Measurements from ENCODE around the gene BSCL2. TPM values are rescaled to one million over a fixed set of nuclear protein-coding genes. Genes with fewer than 3 reads are reported as not detected.

The BSCL2 gene
- total and polyA plus RNA-seq, 2 of the 13 experiments (the other 11 are each of a cell fraction or from before 2014, with no cell fraction given), result 19.5 to 21.1 TPM

- peak; percentile 84; the same call in 1 of the 2 replicates for TF ChIP-seq ZNF235 (CRISPR knock-in tag; IDR thresholded peaks at IDR 0.05; ENCODE audit: borderline replicate concordance)
- TF ChIP-seq ZNF563 (CRISPR knock-in tag; IDR thresholded peaks at IDR 0.05), result peak; percentile 49; the same call in 1 of the 2 replicates
- peak; percentile 68; the same call in 1 of the 2 replicates for TF ChIP-seq ELF3 (CRISPR knock-in tag; IDR thresholded peaks at IDR 0.05)
- TF ChIP-seq YEATS4 (CRISPR knock-in tag; IDR thresholded peaks at IDR 0.05; ENCODE audit: borderline replicate concordance), result 0 out of 2 replicates have a peak, but pooled peaks have one; percentile 38
- peak; percentile 63; the same call in 1 of the 2 replicates for TF ChIP-seq DMAP1 (CRISPR knock-in tag; IDR thresholded peaks at IDR 0.05)
- 0 out of 2 replicates have a peak, but pooled peaks have one; percentile 10 for TF ChIP-seq ZNF790 (CRISPR knock-in tag; IDR thresholded peaks at IDR 0.05; ENCODE audit: borderline replicate concordance)
- peak; percentile 85; the same call in 1 of the 2 replicates for TF ChIP-seq ZNF75D (CRISPR knock-in tag; IDR thresholded peaks at IDR 0.05; ENCODE audit: borderline replicate concordance)
- peak; percentile 41 to 94; a peak in 2 of 4 replicates for TF ChIP-seq KLF16 (CRISPR knock-in tag; IDR thresholded peaks at IDR 0.05)
- TF ChIP-seq NAIF1 (CRISPR knock-in tag; IDR thresholded peaks at IDR 0.05; ENCODE audit: borderline replicate concordance), result peak; percentile 81; the same call in 1 of the 2 replicates
- no peak for TF ChIP-seq MTA1 (CRISPR knock-in tag; IDR thresholded peaks at IDR 0.05; ENCODE audit: borderline replicate concordance)
- no peak for TF ChIP-seq SOX6 (IDR thresholded peaks at IDR 0.05)
- peak; percentile 55 for TF ChIP-seq SOX6 (CRISPR knock-in tag; IDR thresholded peaks at IDR 0.05)
- TF ChIP-seq ZNF331 (CRISPR knock-in tag; IDR thresholded peaks at IDR 0.05), result peak; percentile 73; the same call in 1 of the 2 replicates
- peak; percentile 76; the same call in 1 of the 2 replicates for TF ChIP-seq ZBTB42 (CRISPR knock-in tag; IDR thresholded peaks at IDR 0.05)
- peak; percentile 68 for TF ChIP-seq SP2 (CRISPR knock-in tag; IDR thresholded peaks at IDR 0.05)
- no peak for TF ChIP-seq U2AF2 (IDR thresholded peaks at IDR 0.05; ENCODE audit: low read depth, low read length)
- no peak for TF ChIP-seq XBP1 (CRISPR knock-in tag; IDR thresholded peaks at IDR 0.05)
- no peak for TF ChIP-seq HINFP (CRISPR knock-in tag; IDR thresholded peaks at IDR 0.05; ENCODE audit: low read depth)
- TF ChIP-seq CHCHD3 (CRISPR knock-in tag; IDR thresholded peaks at IDR 0.05), result no peak
- peak; percentile 75; the same call in 1 of the 2 replicates for TF ChIP-seq ZFP36L1 (CRISPR knock-in tag; IDR thresholded peaks at IDR 0.05)
- TF ChIP-seq MAFF (IDR thresholded peaks at IDR 0.05; ENCODE audit: low read depth, low read length), result no peak
- TF ChIP-seq PRPF4 (IDR thresholded peaks at IDR 0.05; ENCODE audit: low read depth, low read length, poor library complexity, severe bottlenecking), result no peak
- no peak for TF ChIP-seq ZNF839 (CRISPR knock-in tag; IDR thresholded peaks at IDR 0.05; ENCODE audit: borderline replicate concordance)
- TF ChIP-seq SOX5 (CRISPR knock-in tag; IDR thresholded peaks at IDR 0.05; ENCODE audit: borderline replicate concordance), result no peak
- TF ChIP-seq FIP1L1 (IDR thresholded peaks at IDR 0.05; ENCODE audit: borderline replicate concordance, insufficient read depth, low read depth, low read length), result peak; percentile 91; the same call in 1 of the 2 replicates
- peak; percentile 85 for TF ChIP-seq ZNF605 (CRISPR knock-in tag; IDR thresholded peaks at IDR 0.05)
- peak; percentile 66; the same call in 1 of the 2 replicates for TF ChIP-seq SATB2 (CRISPR knock-in tag; IDR thresholded peaks at IDR 0.05)
- TF ChIP-seq RBM39 (IDR thresholded peaks at IDR 0.05; ENCODE audit: low read depth, low read length, poor library complexity, severe bottlenecking), result peak; percentile 97
- TF ChIP-seq ZBTB14 (CRISPR knock-in tag; IDR thresholded peaks at IDR 0.05), result no peak
These were observed 42.1 kb downstream of the BSCL2 start, which contains the start of the genes C11orf98 and CSKMT (continued) for GRCh38 chr11:62665075-62665598.

Measured in HepG2 (cell line).